GM20000 (cell line): Measurements from ENCODE around the gene RTRAF.

ENCODE experiments used
- DNase-seq: peaks from one replicate; pipeline ENCODE4 v3.0.0; 2012; ENCODE audit warnings: low spot score
- TF ChIP-seq, protein P1 (sequence below): IDR thresholded peaks from 2 replicates; pipeline ENCODE4 v1.5.1; 2012; ENCODE audit warnings: mild to moderate bottlenecking, control low read depth; ENCODE audit errors: extremely low read depth, missing control alignments

Gene RTRAF

DNA sequence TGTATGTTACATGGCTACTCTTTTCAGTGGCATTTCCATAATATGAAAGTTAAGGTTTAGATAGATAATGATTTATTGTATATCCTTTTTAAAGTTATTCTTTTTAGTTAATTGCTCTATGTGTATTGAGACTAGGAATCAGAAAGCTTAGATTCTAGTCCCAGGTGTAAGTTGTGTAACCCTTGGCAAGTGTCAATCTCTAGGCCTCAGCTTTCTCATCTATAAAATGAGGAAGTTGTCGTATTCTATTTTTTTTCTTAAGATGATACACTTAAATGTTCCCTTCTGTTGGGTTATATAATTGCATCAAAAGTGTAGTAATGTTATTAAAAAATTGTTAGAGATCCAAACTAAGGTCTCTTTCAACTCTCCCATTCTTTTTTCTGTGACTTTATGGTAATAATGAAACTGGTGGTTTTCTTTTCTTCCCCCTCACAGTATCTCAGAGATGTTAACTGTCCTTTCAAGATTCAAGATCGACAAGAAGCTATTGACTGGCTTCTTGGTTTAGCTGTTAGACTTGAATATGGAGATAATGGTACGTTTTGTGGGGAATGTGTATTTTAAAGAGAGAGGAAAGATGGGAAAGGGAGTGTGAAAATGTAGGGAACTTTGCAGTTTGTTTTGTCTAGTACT lies 4.1 kb downstream of the RTRAF start:
- DNase-seq = no peak
- TF ChIP-seq, protein P1, sequence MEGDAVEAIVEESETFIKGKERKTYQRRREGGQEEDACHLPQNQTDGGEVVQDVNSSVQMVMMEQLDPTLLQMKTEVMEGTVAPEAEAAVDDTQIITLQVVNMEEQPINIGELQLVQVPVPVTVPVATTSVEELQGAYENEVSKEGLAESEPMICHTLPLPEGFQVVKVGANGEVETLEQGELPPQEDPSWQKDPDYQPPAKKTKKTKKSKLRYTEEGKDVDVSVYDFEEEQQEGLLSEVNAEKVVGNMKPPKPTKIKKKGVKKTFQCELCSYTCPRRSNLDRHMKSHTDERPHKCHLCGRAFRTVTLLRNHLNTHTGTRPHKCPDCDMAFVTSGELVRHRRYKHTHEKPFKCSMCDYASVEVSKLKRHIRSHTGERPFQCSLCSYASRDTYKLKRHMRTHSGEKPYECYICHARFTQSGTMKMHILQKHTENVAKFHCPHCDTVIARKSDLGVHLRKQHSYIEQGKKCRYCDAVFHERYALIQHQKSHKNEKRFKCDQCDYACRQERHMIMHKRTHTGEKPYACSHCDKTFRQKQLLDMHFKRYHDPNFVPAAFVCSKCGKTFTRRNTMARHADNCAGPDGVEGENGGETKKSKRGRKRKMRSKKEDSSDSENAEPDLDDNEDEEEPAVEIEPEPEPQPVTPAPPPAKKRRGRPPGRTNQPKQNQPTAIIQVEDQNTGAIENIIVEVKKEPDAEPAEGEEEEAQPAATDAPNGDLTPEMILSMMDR = no peak

GRCh38 chr14:51996148-51996746 lies 6.9 kb downstream of the RTRAF start:
- TF ChIP-seq, protein P1 = peak; percentile 26
- DNase-seq = no peak

DNA sequence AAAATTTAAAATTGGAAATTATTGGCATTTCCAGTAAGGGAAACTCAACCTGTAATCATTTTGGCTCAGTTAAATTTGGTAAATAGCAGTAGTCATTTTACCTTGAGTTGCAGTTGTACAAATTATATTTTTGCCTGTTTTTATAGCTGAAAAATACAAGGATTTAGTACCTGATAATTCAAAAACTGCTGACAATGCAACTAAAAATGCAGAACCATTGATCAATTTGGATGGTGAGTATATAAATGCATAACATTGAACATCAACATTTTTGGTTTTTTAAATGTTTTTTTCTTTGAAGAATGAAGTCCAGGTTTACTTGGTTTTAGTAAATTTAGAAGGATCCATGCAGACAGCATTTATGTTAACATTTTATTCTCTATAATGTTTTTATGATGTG lies 9.0 kb downstream of the RTRAF start:
- TF ChIP-seq, protein P1 = no peak
- no peak for DNase-seq

GRCh38 chr14:51999084-51999483 lies 9.7 kb downstream of the RTRAF start:
- TF ChIP-seq, protein P1 = no peak
- DNase-seq = no peak

DNA sequence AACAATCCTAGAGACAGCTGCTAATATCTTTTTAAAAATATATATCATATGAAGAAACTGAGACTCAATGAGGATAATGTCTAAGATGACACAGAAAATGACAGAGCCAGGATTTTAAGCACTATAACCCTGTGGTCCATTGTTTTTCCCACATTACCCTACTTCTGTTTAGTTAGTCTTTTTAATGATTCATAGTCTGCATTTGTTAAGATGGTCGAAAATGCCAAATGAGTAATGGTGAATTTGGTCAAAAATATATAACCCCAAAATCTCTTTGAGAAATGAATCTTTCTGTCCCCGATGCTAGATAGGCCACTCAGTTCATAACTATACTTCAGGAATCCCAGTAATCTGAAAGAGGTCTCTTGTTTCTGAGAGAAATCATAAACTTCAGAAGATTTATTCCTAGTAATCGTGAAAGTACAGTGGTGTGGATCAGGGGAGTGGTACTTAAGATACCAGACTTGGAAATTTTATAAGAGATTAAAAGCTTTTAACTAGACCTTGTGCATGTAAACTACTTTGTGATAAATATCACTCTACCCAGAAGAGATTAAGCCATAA lies 10.8 kb downstream of the RTRAF start:
- DNase-seq = no peak
- TF ChIP-seq, protein P1 = no peak

- DNase-seq = no peak
- TF ChIP-seq, protein P1 = no peak
These were observed 11.3 kb downstream of the RTRAF start for GRCh38 chr14:52000696-52001095.

GRCh38 chr14:52002542-52002941 lies 13.2 kb downstream of the RTRAF start:
- TF ChIP-seq, protein P1 = no peak
- DNase-seq = no peak
